Stimulated activated CD4-positive, alpha-beta T cell treated with anti-CD3 and anti-CD28 coated beads, Interleukin-4, amount 100 ng/mL, for 4 hours (primary cell): ENCODE measurements around the gene FABP3.

ENCODE experiments used
- DNase-seq, 2 experiments: peaks; one replicate each; pipeline ENCODE4 v3.0.0-alpha.2; 2020

Gene FABP3

DNA sequence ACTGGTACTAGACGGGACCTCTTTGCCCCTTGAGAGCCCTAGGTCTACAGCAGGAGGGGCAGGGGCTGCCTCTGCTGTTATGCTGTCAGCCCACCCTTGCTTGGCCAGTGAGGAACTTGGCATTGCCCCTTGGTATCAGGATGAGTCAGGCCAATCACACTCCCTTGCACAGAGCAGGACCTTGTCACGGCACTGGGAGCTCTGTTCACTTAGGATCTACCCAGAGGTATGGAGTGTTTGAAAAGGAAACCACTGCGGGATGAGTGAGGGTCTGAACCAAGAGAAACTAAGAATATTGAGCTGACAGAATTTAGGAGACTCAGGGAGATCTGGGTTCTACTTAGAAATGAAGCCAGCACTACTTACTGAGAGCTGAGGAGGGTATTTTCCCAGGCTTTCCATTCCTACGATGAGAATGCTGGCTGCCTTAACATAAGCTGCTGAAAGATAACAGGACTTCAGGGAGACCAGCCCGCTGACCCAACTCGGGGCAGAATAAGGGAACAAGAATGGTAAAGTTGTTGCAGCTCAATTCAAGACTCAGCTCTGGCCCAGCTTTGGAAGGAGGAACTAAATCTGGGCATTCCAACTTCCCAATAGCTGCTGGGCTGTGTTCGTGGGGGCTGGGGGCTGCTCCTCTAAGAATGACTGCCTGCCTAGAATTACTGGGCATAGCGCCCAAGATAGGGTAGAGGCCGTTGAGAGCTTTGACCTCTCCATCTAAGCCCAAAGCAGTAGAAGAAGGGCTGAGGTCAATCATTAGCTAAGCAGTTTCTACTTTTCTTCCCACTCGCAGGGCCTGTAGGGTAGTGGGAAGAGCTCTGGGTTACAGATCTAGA is 1.5 kb downstream of the FABP3 start:
- DNase-seq: no peak

GRCh38 chr1:31370565-31370964 is 2.3 kb downstream of the FABP3 start:
- DNase-seq: no peak

DNA sequence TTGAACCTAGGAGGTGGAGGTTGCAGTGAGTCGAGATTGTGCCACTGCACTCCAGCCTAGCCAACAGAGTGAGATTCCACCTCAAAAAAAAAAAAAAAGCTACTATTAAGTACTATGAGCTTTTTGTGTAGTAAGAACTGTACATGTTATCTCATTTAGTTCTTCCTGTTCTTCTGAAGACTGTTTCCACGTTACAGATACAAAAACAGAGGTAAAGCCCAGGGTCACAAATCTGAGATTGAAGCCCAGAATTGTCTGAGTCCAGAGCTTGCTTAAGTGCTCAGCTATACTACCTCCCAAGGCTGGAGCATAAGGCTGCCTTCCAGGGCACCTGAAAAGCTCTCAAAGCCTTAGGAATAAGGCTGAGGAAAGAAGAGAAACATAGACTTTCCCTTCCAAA is 2.9 kb downstream of the FABP3 start:
- no peak for DNase-seq

DNA sequence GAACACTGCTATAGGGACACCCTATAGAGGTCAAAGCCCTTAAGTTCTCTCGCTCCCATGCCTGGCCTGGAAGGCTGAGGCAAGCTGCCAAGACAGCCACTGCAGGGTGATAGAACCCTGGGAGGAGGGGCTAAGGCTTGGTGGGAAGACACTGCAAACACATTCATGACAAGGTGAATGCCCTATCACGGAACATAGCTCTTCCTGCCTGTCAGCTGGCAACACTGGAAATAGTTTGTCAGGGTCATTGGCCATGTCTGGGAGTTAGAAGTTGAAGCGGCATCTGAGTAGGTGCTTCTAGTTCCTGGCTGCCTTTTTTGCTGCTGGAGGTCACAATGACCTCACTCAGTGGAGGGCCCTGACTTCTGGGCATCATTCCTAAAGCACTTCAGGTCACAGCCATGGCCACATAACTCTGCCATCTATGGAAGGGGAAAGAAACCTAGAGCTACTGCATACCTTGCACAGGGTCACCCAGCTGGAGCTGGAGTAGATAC is 4.2 kb downstream of the FABP3 start:
- DNase-seq: no peak

- DNase-seq: no peak
Measured at GRCh38 chr1:31366796-31367195, 6.1 kb downstream of the FABP3 start.

DNA sequence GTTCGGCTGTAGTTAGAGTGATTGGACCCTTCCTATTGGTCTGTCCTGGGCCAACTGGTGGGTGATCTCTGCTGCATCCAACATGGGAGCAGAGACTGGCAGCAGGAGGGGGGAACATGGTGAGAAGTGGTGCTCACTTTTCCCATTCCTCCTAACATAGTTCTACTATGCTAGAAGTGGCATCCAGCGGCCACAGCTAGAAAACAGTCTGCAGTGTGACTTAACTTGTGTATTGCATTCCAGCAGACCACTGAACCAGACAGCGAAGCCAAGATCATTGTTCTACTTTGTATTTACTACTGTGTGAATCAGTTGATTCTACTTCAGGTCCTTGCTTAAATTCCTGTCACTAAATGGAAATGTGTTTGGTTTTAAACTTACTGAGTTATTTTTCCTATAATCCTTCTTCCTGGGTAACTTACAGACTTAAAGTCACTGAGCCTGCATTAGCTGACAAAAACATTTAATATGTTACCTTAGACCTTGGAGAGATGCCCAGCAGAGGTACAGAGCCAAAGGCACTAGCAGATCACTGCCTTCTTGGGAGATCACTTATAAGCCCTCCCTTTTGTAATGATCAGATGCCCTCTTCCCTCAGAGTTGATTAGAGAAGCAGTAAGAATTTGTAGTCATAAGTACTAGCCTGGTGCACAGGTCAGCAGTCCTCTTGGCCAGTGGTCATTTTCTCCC is 8.2 kb downstream of the FABP3 start:
- DNase-seq: no peak

DNA sequence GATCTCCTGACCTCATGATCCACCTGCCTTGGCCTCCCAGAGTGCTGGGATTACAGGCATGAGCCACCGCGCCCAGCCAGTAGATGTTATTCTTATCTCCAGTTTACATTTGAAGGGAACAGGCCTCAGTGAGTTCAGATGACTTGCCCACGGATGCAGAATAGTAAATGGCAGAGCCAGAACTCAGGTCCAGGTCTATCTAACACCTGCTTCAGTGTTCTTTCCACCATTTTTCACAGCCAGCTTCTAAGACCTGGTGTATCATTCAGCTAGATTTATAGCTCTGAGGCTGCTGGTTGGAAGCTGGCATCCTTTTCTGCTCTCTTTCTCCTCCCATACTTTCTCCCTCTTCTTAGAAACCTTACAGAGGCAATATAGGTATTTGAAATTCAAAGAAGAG is 10.8 kb downstream of the FABP3 start:
- DNase-seq: no peak

DNA sequence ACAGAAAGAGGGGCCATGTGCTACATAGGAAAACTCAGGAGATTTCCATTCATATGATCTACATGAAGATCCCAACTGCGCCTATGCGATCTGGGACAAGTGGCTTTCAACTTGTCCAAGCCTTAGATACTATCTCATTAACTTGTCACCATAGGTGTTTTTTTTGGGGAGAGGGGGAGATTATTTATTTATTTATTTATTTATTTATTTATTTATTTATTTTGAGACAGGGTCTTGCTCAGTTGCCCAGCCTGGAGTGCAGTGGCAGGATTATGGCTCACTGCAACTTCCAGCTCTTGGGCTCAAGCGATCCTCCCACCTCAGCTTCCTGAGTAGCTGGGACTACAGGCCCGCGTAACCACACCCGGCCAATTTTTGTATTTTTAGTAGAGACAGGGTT is 11.3 kb downstream of the FABP3 start:
- no peak for DNase-seq

- DNase-seq: no peak
Measured at GRCh38 chr1:31356427-31356826, 16.4 kb downstream of the FABP3 start.

- DNase-seq: no peak
Measured at GRCh38 chr1:31354283-31354682, 18.6 kb downstream of the FABP3 start.

DNA sequence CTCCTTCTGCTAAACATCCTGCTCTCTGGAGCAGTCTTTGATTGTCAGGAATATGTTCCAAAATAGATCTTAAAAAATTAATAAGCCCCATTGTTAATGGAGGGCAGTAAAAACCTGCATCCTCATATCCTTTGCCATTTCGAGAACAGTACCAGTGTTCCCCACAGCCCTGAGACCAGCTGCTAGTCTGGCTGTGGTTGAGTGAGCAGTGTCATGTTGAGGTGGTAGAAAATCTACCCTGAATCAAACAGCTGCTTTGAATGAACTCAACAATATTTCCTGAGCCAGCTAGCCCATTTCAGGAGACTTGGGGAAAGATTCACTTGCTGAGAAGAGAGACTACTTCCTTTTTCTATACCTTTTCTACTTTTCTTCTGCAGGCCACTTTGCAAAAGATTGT is 24.4 kb downstream of the FABP3 start:
- no peak for DNase-seq

- DNase-seq: no peak
Measured at GRCh38 chr1:31346785-31347184, 26.1 kb downstream of the FABP3 start.

GRCh38 chr1:31345635-31346034 is 27.2 kb downstream of the FABP3 start:
- no peak for DNase-seq

DNA sequence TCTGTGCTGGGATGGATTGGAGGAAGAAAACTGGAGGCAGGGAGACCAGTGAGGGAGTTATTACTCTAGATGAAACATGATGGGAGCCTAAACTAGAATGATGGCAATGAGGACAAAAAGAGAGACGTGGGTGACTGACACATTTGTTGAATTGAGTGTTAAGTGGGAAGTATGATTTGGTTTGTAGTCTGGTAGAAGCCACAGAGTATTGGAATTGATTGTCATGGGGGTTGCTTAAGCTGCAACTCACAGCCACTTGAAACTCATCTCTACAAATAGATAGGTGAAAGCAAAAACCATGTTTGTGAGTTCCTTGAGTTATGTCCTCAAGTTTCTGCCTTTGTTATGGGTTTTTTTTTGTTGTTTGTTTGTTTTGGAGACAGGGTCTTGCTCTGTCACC is 28.4 kb downstream of the FABP3 start:
- DNase-seq: no peak

DNA sequence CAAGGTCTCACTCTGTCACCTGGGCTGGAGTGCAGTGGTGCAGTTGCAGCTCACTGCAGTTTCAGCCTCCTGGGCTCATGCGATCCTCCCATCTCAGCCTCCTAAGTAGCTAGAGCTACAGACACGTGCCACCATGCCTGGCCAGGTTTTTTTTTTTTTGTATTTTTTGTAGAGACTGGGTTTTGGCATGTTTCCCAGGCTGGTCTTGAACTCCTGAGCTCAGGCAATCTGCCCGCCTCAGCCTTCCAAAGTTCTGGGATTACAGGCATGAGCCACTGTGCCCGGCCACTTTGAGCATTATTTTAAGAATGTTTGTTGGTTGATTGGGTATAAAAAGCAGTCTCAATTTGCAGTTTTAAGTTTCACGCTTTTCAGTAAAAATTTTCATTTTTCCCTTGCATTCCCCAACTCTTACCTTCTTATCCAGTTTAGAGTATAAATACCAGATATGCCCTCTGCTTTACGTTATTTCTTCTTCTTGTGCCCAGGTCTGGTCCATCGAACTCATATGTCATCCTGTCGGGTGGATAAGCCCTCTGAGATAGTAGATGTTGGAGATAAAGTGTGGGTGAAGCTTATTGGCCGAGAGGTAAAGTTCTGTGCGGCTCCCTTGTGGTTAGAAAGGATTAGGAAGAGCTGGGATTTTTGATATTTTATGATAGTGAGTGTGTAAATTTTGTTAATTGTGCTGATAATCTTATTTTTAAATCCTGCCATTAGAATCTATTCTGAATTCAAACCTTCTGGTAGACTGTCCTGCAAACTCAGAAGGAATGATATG is 36.0 kb downstream of the FABP3 start:
- no peak for DNase-seq

GRCh38 chr1:31335007-31335406 is 37.9 kb downstream of the FABP3 start:
- DNase-seq: no peak

DNA sequence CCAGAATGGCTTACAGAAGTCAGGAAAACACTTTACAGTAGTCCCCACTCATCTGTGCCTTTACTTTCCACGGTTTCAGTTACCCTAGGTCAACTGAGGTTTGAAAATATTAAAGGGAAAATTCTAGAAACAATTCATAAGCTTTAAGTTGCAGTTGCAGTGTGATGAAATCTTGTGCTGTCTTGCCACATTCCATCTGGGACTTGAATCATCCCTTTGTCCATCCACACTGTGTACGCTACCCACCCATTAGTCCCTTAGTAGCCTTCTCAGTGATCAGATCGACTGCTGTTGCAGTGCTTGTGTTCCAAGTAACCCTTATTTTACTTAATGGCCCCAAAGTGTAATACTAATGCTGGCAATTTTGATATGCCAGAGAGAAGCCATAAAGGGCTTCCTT is 45.5 kb downstream of the FABP3 start:
- no peak for DNase-seq

DNA sequence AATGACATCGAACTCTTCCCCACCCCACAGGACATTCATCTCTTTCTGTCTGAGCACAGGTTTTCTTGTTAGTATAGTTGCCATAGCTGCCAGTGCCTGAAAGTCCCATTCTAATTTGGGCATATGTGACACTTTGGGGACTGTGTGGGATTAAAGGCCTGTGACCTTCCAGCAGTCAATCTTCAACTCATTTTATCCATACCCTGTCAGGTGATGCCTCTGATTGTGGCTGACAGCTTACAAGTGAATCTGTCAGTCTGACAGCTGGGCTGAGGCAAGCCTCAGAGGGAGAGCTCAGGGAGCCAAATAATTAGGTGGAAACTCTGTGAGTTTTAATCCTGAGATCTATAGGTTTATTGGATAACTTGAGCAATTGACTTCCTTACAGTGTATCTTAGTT is 46.4 kb downstream of the FABP3 start:
- DNase-seq: no peak

DNA sequence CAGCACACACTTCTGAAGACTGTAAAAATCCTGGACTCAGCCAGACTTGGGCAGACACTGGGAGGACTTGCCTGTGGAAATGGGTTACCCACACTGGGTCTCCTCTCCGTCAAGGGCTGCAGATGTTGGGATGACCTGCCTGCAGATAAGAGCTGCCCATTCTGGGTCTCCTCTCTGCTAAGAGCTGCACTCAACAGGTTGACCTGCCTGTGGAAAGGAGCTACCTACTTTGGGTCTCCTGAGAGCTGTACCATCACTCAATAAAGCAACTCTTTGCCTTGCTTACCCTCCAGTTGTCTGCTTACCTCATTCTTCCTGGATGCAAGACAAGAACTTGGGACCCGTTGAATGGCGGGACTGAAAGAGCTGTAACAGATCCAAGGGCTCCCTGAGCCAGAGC is 47.9 kb downstream of the FABP3 start:
- no peak for DNase-seq

- no peak for DNase-seq
Measured at GRCh38 chr1:31324093-31324492, 48.8 kb downstream of the FABP3 start.

DNA sequence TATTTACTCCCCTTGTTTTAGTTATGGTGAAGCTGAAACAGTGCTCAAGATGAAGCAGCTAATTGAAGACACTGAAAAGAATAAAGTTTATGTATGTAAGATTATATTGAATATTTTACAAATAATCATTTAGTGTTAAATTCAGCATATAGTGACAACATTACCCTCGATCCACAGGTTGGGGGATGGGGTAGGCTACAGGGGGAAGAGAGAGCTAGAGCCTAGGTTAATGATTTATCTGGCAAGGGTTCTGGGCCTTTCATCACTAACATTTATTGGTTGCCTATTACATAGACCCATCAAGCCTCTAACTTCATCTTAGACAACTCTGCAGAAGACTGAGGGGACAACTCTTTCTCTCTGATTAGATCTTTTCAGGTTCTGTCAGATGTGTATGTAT is 54.7 kb downstream of the FABP3 start:
- no peak for DNase-seq

- DNase-seq: no peak
Measured at GRCh38 chr1:31315902-31316301, 57.0 kb downstream of the FABP3 start.
